Neural progenitor cell (in vitro differentiated cells): ENCODE measurements around the gene NKAIN2. TPM values are rescaled to one million over a fixed set of nuclear protein-coding genes. Genes with fewer than 3 reads are reported as not detected.
A peak's percentile ranks its signal among the peaks of the same experiment; 100 is the strongest.

ENCODE experiments used
- DNase-seq: peaks from one replicate; pipeline ENCODE4 v3.0.0-alpha.2; 2016; ENCODE audit warnings: low spot score
- H2AFZ ChIP-seq: fragments of 200-600 bp; sonication (generic); replicated peaks from 2 replicates; pipeline ENCODE4 v1.6.1; 2016; ENCODE audit warnings: antibody characterized with exemption
- H3F3A ChIP-seq: fragments of 200-600 bp; sonication (generic); 2 replicates; pipeline ENCODE4 v1.6.1; 2016; ENCODE audit warnings: antibody characterized with exemption, low read depth
- H3K27ac ChIP-seq: fragments of 200-600 bp; sonication (generic); 2 replicates; pipeline ENCODE4 v1.5.1; 2016; ENCODE audit warnings: mild to moderate bottlenecking
- H3K27me3 ChIP-seq: fragments of 200-600 bp; sonication (generic); 2 replicates; pipeline ENCODE4 v1.6.1; 2016; ENCODE audit warnings: mild to moderate bottlenecking, moderate library complexity
- H3K36me3 ChIP-seq: fragments of 200-600 bp; sonication (generic); 2 replicates; pipeline ENCODE4 v1.5.1; 2016
- H3K4me1 ChIP-seq: fragments of 200-600 bp; sonication (generic); 2 replicates; pipeline ENCODE4 v1.6.1; 2016; ENCODE audit warnings: mixed run types
- H3K4me2 ChIP-seq: fragments of 200-600 bp; sonication (generic); 2 replicates; pipeline ENCODE4 v1.6.1; 2016
- H3K4me3 ChIP-seq: fragments of 200-600 bp; sonication (generic); 2 replicates; pipeline ENCODE4 v1.5.1; 2016
- H3K79me2 ChIP-seq: fragments of 200-600 bp; sonication (generic); 2 replicates; pipeline ENCODE4 v1.6.1; 2016; ENCODE audit warnings: low read depth
- H3K9ac ChIP-seq: fragments of 200-600 bp; sonication (generic); 2 replicates; pipeline ENCODE4 v1.6.1; 2016
- H3K9me3 ChIP-seq: fragments of 200-600 bp; sonication (generic); 2 replicates; pipeline ENCODE4 v1.5.1; 2016; ENCODE audit warnings: low read depth
- H4K20me1 ChIP-seq: fragments of 200-600 bp; sonication (generic); 2 replicates; pipeline ENCODE4 v1.6.1; 2016; ENCODE audit warnings: low read depth
- H3K27ac Mint-ChIP-seq: 3 replicates; pipeline ENCODE4 v1.8.0; 2021; ENCODE audit warnings: mixed read lengths
- H3K27me3 Mint-ChIP-seq: 2 replicates; pipeline ENCODE4 v1.8.0; 2022; ENCODE audit warnings: low read depth, mild to moderate bottlenecking, inconsistent platforms, moderate library complexity, mixed read lengths; ENCODE audit not compliant: insufficient read depth
- H3K36me3 Mint-ChIP-seq: 3 replicates; pipeline ENCODE4 v1.8.0; 2021; ENCODE audit warnings: mixed read lengths
- H3K4me1 Mint-ChIP-seq: 3 replicates; pipeline ENCODE4 v1.8.0; 2021; ENCODE audit warnings: mixed read lengths
- H3K4me3 Mint-ChIP-seq: 3 replicates; pipeline ENCODE4 v1.8.0; 2021; ENCODE audit warnings: mild to moderate bottlenecking, moderate library complexity, mixed read lengths
- H3K9me3 Mint-ChIP-seq: 3 replicates; pipeline ENCODE4 v1.8.0; 2020; ENCODE audit warnings: mixed read lengths
- EZH2 ChIP-seq: fragments of 200-600 bp; sonication (generic); IDR thresholded peaks from 2 replicates; pipeline ENCODE4 v1.6.1; 2017; ENCODE audit warnings: antibody characterized with exemption, mild to moderate bottlenecking, moderate library complexity
- EZH2phosphoT487 ChIP-seq: fragments of 200-600 bp; sonication (generic); IDR thresholded peaks from 2 replicates; pipeline ENCODE4 v1.6.1; 2017; ENCODE audit warnings: antibody characterized with exemption
- total RNA-seq: library from RNA; depleted of rRNA; stranded (reverse); fragments of >200 nt; gene quantifications from 2 replicates; pipeline ENCODE4 v1.2.3, GENCODE V29; 2015; ENCODE audit warnings: low replicate concordance
- TF ChIP-seq, protein P1 (sequence below): fragments of 200-600 bp; sonication (generic); IDR thresholded peaks from 2 replicates; pipeline ENCODE4 v1.5.1; 2017; ENCODE audit warnings: antibody characterized with exemption, mild to moderate bottlenecking

NKAIN2 gene
- total RNA-seq, 1 donor from 2014 or later = 0.45 TPM

DNA sequence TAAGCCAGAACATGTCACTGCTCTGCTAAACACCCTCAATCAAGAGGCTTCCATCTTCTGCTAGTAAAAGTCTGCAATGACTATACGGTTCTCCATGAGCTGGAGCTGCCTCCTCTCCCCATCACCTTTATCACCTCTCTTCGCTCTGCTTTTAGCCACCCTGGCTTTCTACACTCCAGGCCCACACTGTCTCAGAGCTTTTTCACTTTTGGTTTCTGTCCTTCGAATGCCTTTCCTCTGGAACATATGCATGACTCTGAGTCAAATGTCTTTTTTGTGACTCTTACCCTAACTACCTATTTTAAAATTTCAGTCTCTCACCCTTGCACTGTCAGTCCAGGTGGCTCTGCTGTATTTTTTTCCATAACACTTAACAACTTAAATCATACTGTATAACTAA lies 633.1 kb downstream of the NKAIN2 start:
- H3K4me3 Mint-ChIP-seq = no peak overlapping the region
- Histone ChIP-seq H3K9ac (no peak overlapping the region), H3K4me3 (no peak overlapping the region), H3K9me3 (no peaks in the 10 kb centered on the region), H3K79me2 (no peaks in the 10 kb centered on the region), H2AFZ (no peak overlapping the region), H3K27me3 (no peaks in the 10 kb centered on the region), H3K27ac (no peak overlapping the region), H3K4me1 (no peaks in the 10 kb centered on the region), H4K20me1 (no peaks in the 10 kb centered on the region), H3K4me2 (no peak overlapping the region), H3F3A (no peaks in the 10 kb centered on the region), H3K36me3 (no peaks in the 10 kb centered on the region)
- no peaks in the 10 kb centered on the region for H3K36me3 Mint-ChIP-seq
- TF ChIP-seq EZH2 = no peak
- TF ChIP-seq, protein P1, sequence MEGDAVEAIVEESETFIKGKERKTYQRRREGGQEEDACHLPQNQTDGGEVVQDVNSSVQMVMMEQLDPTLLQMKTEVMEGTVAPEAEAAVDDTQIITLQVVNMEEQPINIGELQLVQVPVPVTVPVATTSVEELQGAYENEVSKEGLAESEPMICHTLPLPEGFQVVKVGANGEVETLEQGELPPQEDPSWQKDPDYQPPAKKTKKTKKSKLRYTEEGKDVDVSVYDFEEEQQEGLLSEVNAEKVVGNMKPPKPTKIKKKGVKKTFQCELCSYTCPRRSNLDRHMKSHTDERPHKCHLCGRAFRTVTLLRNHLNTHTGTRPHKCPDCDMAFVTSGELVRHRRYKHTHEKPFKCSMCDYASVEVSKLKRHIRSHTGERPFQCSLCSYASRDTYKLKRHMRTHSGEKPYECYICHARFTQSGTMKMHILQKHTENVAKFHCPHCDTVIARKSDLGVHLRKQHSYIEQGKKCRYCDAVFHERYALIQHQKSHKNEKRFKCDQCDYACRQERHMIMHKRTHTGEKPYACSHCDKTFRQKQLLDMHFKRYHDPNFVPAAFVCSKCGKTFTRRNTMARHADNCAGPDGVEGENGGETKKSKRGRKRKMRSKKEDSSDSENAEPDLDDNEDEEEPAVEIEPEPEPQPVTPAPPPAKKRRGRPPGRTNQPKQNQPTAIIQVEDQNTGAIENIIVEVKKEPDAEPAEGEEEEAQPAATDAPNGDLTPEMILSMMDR = no peak
- no peak for TF ChIP-seq EZH2phosphoT487
- H3K9me3 Mint-ChIP-seq = no peaks in the 10 kb centered on the region
- no peak overlapping the region for H3K27ac Mint-ChIP-seq
- no peak for DNase-seq
- H3K27me3 Mint-ChIP-seq = no peaks in the 10 kb centered on the region
- H3K4me1 Mint-ChIP-seq = peaks cover 3% of the 10 kb centered on the region

DNA sequence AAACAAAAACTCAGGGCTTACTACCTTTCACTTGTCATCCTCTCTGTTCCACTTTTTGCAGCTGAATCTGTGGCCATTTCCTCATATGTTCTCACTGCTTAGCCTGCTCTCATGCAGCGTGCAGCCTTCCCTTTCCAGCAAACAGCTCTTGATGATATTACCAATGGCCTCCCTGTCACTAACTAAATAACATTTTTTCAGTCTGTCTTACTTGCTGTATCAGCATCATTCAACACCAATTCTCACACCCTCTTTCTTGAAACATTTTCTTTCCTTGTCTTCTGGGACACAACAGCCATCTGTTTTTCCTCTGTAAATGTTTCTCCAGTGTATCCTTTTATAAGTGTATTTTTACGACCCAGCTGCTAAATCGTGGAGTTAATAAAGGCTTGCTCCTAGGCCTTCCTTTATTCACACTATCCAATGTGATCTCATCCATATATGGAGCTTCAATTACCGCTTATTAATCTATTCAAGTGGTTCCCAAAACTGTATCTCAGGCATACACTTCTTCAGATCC lies 634.9 kb downstream of the NKAIN2 start:
- no peaks in the 10 kb centered on the region for H3K27me3 ChIP-seq
- no peak overlapping the region for H3K4me2 ChIP-seq
- peak overlapping the region; percentile 38 for H2AFZ ChIP-seq
- H3F3A ChIP-seq = no peaks in the 10 kb centered on the region
- H3K4me3 Mint-ChIP-seq = no peak overlapping the region
- peaks cover 3% of the 10 kb centered on the region for H3K4me1 Mint-ChIP-seq
- H3K36me3 Mint-ChIP-seq = no peaks in the 10 kb centered on the region
- H3K9me3 Mint-ChIP-seq = no peaks in the 10 kb centered on the region
- no peak for DNase-seq
- no peaks in the 10 kb centered on the region for H3K27me3 Mint-ChIP-seq
- H4K20me1 ChIP-seq = no peaks in the 10 kb centered on the region
- no peak overlapping the region for H3K4me3 ChIP-seq
- H3K36me3 ChIP-seq = no peaks in the 10 kb centered on the region
- H3K79me2 ChIP-seq = no peaks in the 10 kb centered on the region
- H3K27ac ChIP-seq = no peak overlapping the region
- no peak overlapping the region for H3K27ac Mint-ChIP-seq
- no peaks in the 10 kb centered on the region for H3K9me3 ChIP-seq
- no peak for TF ChIP-seq EZH2phosphoT487
- TF ChIP-seq, protein P1 = no peak
- TF ChIP-seq EZH2 = no peak
- no peaks in the 10 kb centered on the region for H3K4me1 ChIP-seq
- H3K9ac ChIP-seq = no peak overlapping the region

DNA sequence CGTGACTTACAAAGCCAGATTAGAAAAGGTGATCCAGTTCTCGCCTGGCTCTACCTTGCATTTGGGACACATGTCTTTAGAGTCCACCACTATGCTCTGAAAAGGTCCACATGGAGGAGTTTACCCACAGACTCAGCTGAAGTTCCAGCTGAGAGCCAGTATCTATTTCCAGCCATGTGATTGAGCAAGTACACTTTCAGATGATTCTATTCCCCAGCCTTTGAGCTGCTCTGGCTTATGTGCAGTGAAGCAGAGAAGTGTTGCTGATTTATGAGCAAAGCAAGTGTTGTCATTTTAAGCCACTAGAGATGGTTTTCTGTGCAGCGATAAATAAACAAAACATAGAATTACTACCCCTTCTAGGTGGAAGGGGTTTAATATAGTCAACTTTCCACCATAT lies 637.8 kb downstream of the NKAIN2 start:
- Mint-ChIP-seq H3K4me1 (peaks cover 3% of the 10 kb centered on the region), H3K27me3 (no peaks in the 10 kb centered on the region), H3K36me3 (no peaks in the 10 kb centered on the region), H3K4me3 (no peak overlapping the region), H3K9me3 (no peaks in the 10 kb centered on the region), H3K27ac (no peak overlapping the region)
- Histone ChIP-seq H3K27ac (no peak overlapping the region), H4K20me1 (no peaks in the 10 kb centered on the region), H3K27me3 (no peaks in the 10 kb centered on the region), H3K4me1 (no peaks in the 10 kb centered on the region), H3K36me3 (no peaks in the 10 kb centered on the region), H3K9ac (no peak overlapping the region), H3K79me2 (no peaks in the 10 kb centered on the region), H2AFZ (no peak overlapping the region), H3F3A (no peaks in the 10 kb centered on the region), H3K4me2 (no peak overlapping the region), H3K4me3 (no peak overlapping the region), H3K9me3 (no peaks in the 10 kb centered on the region)
- DNase-seq = no peak
- TF ChIP-seq EZH2 (no peak), EZH2phosphoT487 (no peak)
- TF ChIP-seq, protein P1 = no peak
